ENCODE results near the gene PPIL6. TPM values are rescaled to one million over a fixed set of nuclear protein-coding genes. Genes with fewer than 3 reads are reported as not detected.

PPIL6 gene
- total RNA-seq, 4 donors from 2014 or later: 2.3 to 7.4 (median 4.1) TPM

DNA sequence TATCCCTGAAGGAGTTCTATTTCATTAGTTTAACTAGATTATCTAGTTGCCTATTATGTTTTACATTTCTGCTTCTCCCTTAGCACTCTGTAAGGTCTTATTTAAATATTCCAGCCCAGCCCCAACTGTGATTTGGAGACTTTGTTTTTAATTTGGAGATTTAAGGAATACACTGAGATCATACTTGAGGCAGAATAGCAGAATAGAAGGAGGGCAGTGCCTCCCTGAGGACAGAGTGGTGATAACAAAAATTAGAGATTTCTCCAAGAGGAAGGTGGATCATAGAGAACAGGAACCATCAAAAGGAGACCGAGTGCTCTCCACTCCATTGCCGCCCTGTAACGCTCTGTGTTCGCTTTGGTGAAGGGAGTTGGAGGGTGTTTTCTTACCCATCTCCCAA is 43.4 kb downstream of the PPIL6 start:
- TF ChIP-seq, protein P1, sequence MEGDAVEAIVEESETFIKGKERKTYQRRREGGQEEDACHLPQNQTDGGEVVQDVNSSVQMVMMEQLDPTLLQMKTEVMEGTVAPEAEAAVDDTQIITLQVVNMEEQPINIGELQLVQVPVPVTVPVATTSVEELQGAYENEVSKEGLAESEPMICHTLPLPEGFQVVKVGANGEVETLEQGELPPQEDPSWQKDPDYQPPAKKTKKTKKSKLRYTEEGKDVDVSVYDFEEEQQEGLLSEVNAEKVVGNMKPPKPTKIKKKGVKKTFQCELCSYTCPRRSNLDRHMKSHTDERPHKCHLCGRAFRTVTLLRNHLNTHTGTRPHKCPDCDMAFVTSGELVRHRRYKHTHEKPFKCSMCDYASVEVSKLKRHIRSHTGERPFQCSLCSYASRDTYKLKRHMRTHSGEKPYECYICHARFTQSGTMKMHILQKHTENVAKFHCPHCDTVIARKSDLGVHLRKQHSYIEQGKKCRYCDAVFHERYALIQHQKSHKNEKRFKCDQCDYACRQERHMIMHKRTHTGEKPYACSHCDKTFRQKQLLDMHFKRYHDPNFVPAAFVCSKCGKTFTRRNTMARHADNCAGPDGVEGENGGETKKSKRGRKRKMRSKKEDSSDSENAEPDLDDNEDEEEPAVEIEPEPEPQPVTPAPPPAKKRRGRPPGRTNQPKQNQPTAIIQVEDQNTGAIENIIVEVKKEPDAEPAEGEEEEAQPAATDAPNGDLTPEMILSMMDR (IDR thresholded peaks at IDR 0.05): no peak
- ATAC-seq (ENCODE audit: low FRiP score): no peak
- DNase-seq (ENCODE audit: low spot score): no peak

- ATAC-seq (ENCODE audit: low FRiP score): no peak
- DNase-seq (ENCODE audit: low spot score): no peak
- TF ChIP-seq, protein P1 (IDR thresholded peaks at IDR 0.05): no peak
These were observed 44.2 kb downstream of the PPIL6 start for GRCh38 chr6:109396046-109396718.

DNA sequence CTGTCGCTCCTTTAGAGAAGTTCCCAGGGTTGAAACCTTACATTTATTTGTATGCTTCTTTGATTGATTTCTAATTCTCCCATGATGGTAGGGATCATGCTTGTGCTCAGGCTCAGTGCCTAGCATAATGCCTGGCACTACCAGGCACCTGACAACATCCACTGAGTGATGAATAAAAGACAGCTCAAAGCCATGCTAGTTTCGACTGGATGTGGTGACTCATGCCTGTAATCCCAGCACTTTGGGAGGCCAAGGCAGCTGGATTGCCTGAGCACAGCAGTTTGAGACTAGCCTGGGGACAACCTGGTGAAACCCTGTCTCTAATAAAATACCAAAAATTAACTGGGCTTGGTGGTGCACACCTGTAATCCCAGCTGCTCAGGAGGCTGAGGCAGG is 46.5 kb downstream of the PPIL6 start:
- no peak for ATAC-seq (ENCODE audit: low FRiP score)
- no peak for DNase-seq (ENCODE audit: low spot score)
- TF ChIP-seq, protein P1 (IDR thresholded peaks at IDR 0.05): no peak

- DNase-seq (ENCODE audit: low spot score) (no peak), ATAC-seq (ENCODE audit: low FRiP score) (no peak)
- TF ChIP-seq, protein P1 (IDR thresholded peaks at IDR 0.05): no peak
These were observed 47.1 kb downstream of the PPIL6 start for GRCh38 chr6:109393157-109393885.

DNA sequence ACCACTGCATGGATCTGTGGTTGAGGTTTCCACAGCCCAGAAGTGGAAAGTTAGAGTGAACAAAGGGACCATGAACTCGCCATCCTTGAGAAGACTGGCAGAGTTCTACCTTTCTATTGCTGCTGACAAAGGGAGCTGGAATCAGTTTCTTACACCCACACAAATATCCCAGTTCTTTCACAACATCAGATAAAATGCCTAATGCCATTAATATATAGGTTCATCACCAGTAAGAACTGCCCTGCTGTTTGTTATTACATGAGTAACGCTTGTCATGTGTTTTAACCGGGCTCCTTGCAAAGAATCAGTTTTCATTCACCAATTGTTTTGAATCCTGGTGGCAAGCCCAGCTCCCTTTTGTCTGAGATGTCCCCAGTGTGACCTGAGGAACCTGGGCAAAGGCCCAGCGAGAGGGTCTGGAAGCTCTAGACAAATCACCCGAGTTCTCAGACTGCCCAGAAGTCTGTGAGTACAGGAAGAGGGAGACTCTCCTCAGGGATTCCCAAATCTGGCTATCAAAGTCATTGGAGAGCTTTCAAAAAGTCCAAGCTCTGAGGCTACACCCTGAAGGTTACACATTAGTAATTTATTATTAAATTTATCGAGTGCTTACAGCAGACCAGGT is 50.7 kb downstream of the PPIL6 start:
- TF ChIP-seq, protein P1 (IDR thresholded peaks at IDR 0.05): no peak
- ATAC-seq (ENCODE audit: low FRiP score) (no peak), DNase-seq (ENCODE audit: low spot score) (no peak)

DNA sequence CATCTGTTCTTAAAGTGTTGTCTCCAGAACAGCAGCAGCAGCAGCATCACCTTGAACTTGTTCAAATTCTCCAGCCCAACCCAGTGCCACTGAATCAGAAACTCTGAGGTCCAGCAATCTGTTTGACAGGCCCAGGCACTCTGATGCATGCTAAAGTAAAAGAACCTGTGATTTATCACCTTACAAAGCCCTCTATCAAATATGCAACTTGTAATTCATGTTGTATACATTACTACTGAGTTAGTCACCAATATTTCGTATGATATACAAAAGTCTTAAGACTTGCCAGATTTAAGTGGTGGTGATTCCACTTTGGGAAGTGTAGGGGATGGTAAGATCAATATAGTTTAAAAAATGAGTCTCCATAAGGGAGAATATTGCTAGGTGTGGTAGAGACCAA is 52.2 kb downstream of the PPIL6 start:
- DNase-seq (ENCODE audit: low spot score): no peak
- no peak for ATAC-seq (ENCODE audit: low FRiP score)
- TF ChIP-seq, protein P1 (IDR thresholded peaks at IDR 0.05): no peak
